Cardiac fibroblast (primary cell): ENCODE data around the gene SLC25A21.

Source experiments
- DNase-seq, 2 donors: peaks; one replicate each; pipeline versions ENCODE4 v3.0.0 to v3.0.0-alpha.2; 2010; ENCODE audit warnings: low read depth in 2 of 2
- H3K4me3 ChIP-seq, 2 donors: replicated peaks in 1 of 2; 1 replicate in 1 of 2; 2 replicates in 1 of 2; pipeline ENCODE4 v1.5.1; 2011; ENCODE audit warnings: low read depth in 2 of 2, low read length in 2 of 2, mild to moderate bottlenecking in 2 of 2, moderate library complexity in 1 of 2
- TF ChIP-seq, protein P1 (sequence below): IDR thresholded peaks from one replicate; pipeline ENCODE4 v1.5.1; 2011; ENCODE audit warnings: low read depth, mild to moderate bottlenecking, low read length, inconsistent platforms

The SLC25A21 gene

GRCh38 chr14:36967892-36968555, 204.4 kb downstream of the SLC25A21 start:
- H3K4me3 ChIP-seq, result no peak overlapping the region
- TF ChIP-seq, protein P1, sequence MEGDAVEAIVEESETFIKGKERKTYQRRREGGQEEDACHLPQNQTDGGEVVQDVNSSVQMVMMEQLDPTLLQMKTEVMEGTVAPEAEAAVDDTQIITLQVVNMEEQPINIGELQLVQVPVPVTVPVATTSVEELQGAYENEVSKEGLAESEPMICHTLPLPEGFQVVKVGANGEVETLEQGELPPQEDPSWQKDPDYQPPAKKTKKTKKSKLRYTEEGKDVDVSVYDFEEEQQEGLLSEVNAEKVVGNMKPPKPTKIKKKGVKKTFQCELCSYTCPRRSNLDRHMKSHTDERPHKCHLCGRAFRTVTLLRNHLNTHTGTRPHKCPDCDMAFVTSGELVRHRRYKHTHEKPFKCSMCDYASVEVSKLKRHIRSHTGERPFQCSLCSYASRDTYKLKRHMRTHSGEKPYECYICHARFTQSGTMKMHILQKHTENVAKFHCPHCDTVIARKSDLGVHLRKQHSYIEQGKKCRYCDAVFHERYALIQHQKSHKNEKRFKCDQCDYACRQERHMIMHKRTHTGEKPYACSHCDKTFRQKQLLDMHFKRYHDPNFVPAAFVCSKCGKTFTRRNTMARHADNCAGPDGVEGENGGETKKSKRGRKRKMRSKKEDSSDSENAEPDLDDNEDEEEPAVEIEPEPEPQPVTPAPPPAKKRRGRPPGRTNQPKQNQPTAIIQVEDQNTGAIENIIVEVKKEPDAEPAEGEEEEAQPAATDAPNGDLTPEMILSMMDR, result no peak
- no peak for DNase-seq

GRCh38 chr14:36955967-36956366, 216.4 kb downstream of the SLC25A21 start:
- DNase-seq, result no peak
- TF ChIP-seq, protein P1, result no peak
- H3K4me3 ChIP-seq, result no peak overlapping the region

GRCh38 chr14:36955376-36955775, 217.0 kb downstream of the SLC25A21 start:
- no peak overlapping the region for H3K4me3 ChIP-seq
- DNase-seq, result no peak
- TF ChIP-seq, protein P1, result no peak

GRCh38 chr14:36952689-36953088, 219.7 kb downstream of the SLC25A21 start:
- H3K4me3 ChIP-seq, result no peak overlapping the region
- peak in 1 of 2 donors; percentile 82 for DNase-seq
- TF ChIP-seq, protein P1, result no peak

GRCh38 chr14:36951380-36951911, 221.0 kb downstream of the SLC25A21 start:
- DNase-seq, result no peak
- H3K4me3 ChIP-seq, result no peak overlapping the region
- TF ChIP-seq, protein P1, result no peak

GRCh38 chr14:36950812-36951211, 221.6 kb downstream of the SLC25A21 start:
- H3K4me3 ChIP-seq, result no peak overlapping the region
- TF ChIP-seq, protein P1, result no peak
- no peak for DNase-seq
